SJSA1 (cell line): ENCODE measurements around the gene PIP4K2A. TPM values are rescaled to one million over a fixed set of nuclear protein-coding genes. Genes with fewer than 3 reads are reported as not detected.
A peak's percentile ranks its signal among the peaks of the same experiment; 100 is the strongest.

Source experiments
- DNase-seq, 2 experiments: peaks; one replicate each; pipeline ENCODE4 v3.0.0-alpha.2; 2015 to 2020; ENCODE audit warnings: low spot score in 2 of 2, low read depth in 1 of 2
- H3K27ac ChIP-seq: fragments of 250-450 bp; sonication (Bioruptor Pico); 2 replicates; pipeline ENCODE4 v1.5.1; 2020; ENCODE audit warnings: mild to moderate bottlenecking, moderate library complexity
- H3K27me3 ChIP-seq: fragments of 250-450 bp; sonication (Bioruptor Pico); replicated peaks from 2 replicates; pipeline ENCODE4 v1.5.1; 2020; ENCODE audit warnings: mild to moderate bottlenecking, moderate library complexity
- H3K36me3 ChIP-seq: fragments of 250-450 bp; sonication (Bioruptor Pico); 2 replicates; pipeline ENCODE4 v1.5.1; 2020; ENCODE audit warnings: mild to moderate bottlenecking
- H3K4me1 ChIP-seq: fragments of 250-450 bp; sonication (Bioruptor Pico); replicated peaks from 2 replicates; pipeline ENCODE4 v1.6.1; 2021; ENCODE audit warnings: mild to moderate bottlenecking
- H3K4me3 ChIP-seq: fragments of 250-450 bp; sonication (Bioruptor Pico); 2 replicates; pipeline ENCODE4 v1.5.1; 2020; ENCODE audit warnings: mild to moderate bottlenecking
- H3K9me3 ChIP-seq: fragments of 250-450 bp; sonication (Bioruptor Pico); replicated peaks from 2 replicates; pipeline ENCODE4 v1.5.1; 2020; ENCODE audit warnings: mild to moderate bottlenecking
- total RNA-seq: library from RNA; depleted of rRNA; stranded (reverse); fragments of >200 nt; shearing (Covaris generic); gene quantifications from 2 replicates; pipeline ENCODE4 v1.2.3, GENCODE V29; 2014

PIP4K2A gene
- total RNA-seq, 1 experiment from 2014 or later, result 51.7 TPM

DNA sequence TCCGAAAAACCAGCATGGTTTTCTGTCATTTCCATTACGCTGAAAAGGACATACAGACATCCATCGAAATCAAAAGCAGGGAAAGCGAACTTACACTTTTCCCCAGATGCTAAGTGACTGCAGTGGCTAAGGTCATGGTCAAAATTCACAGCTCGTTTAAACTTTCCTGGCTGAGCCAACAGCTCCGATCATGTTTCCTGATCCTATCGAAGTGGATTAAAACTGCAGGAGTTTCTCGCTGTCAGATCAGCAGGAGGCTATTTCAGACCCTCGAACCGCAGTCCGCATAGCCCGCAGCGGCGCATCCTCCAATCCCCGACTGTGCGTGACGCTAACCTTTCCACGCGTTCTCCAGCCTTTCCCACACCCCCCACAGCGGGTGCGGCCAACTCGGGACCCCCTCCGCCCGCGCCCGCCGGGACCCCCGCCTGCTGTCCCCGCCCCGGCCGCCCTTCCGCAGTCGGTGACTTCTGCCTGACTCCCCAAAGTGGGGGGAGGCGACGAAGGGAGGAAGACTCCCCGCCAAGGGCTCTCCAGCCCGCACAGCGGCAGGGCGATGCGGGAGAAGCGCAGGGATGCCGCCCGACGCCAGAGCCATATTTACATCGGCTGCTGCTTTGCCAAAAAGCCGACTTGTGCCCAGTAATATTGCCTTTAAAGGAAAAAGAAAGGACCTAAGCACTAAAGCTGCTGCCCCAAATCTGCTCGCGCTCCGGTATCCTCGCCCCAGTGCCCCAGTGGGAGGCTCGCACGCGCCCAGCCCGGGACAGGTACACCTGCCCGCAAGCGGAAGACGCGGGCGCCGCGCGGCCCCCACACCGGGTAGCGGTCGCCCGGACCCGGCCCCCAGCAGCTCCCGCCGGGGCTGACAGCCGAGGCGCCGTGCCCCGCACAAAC is 1.2 kb downstream of the PIP4K2A start:
- Histone ChIP-seq H3K27me3 (no peaks in the 10 kb centered on the region), H3K27ac (peak overlapping the region; percentile 71), H3K36me3 (peaks cover 9% of the 10 kb centered on the region), H3K4me3 (peak overlapping the region; percentile 95), H3K9me3 (0 out of 2 replicates have a peak, but pooled peaks cover 6% of the 10 kb centered on the region), H3K4me1 (peaks cover 27% of the 10 kb centered on the region)
- peak in 1 of 2 experiments; percentile 48 for DNase-seq

DNA sequence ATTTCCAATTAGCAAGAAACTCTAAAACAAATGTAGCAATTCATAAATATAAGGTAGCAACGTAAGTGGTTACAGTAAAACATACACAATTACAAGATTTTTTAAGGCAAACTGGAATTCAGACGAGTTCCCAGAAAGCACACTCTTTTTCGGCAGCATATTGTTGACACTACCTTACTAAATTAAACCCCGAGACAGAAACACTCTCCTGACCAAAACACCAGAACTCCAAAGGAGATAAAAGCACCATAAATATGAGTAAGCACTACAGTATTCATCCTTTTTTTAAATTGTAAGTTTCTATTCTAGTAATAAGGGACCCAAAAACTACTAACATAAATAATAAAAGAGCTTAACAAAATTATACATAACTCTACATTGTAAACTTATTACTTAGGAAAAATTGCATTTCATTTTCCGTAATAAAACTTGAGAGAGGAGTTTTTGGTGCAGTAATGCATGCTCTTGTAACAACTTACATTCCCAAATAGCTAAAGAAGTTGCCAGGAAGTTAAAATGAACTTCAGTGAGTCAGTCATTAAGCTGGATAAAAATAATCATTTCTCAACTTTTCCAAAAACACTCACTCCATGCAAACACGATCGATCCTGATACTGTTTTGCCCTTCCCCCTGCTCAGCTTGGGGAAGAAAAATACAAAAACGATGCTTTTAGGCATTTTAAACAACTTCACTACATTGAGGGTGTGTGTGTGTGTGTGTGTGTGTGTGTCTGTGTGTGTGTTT is 2.0 kb downstream of the PIP4K2A start:
- Histone ChIP-seq H3K27me3 (no peaks in the 10 kb centered on the region), H3K9me3 (0 out of 2 replicates have a peak, but pooled peaks cover 6% of the 10 kb centered on the region), H3K27ac (peak overlapping the region; percentile 71; the same call in 1 of the 2 replicates), H3K4me3 (peak overlapping the region; percentile 95), H3K36me3 (peaks cover 9% of the 10 kb centered on the region), H3K4me1 (peaks cover 27% of the 10 kb centered on the region)
- peak in 1 of 2 experiments; percentile 55 for DNase-seq

DNA sequence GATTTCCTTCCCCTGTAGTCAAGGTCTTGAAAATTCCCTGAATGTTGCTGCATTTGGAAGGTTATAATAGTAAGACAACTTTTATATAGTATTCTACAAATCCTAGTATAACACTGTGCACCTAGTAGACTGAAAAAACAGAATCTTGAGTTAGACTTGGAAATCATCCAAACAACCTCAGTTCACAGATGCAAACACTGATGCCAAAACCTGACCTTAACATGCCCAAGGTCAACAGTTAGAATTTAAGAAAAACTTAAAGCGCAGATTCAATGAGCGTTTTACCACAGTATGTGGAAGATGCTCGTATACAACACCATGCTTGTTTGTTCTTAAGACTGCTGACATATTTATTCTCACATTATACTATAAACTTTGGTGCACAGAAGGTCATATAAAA is 3.0 kb downstream of the PIP4K2A start:
- no peak overlapping the region for H3K4me3 ChIP-seq
- H3K36me3 ChIP-seq, result peaks cover 9% of the 10 kb centered on the region
- no peak for DNase-seq

DNA sequence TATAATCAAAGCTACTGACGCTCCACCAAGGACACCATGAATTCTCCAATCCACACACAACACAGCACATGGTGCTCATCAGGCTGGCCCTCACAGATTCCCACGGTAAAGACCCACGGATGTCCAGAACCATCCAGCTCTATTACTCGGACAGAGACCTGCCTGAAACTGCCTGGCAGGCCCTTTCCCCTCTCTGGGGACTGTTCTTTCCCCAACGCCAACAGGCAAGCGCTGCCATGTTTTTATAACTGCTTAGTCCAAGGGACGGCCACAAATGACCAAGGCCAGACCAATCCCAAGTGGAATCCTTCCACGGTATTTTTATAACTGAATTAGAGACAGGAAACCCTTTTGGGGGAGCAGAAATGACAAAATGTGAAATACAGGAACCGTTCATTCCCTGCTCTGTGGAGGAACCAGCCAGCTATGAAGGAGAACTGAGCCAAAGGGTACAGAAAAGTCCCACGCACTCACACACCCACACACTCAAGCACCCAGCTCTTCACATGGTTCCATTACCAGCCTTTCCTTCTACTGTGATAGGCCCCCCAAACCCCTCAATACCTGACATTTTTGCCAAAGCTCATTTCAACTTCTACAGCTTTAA is 4.1 kb downstream of the PIP4K2A start:
- DNase-seq, result no peak
- H3K4me3 ChIP-seq, result no peak overlapping the region
- peaks cover 9% of the 10 kb centered on the region for H3K36me3 ChIP-seq
- no peaks in the 10 kb centered on the region for H3K27me3 ChIP-seq
- 0 out of 2 replicates have a peak, but pooled peaks cover 6% of the 10 kb centered on the region for H3K9me3 ChIP-seq
- H3K27ac ChIP-seq, result no peak overlapping the region
- H3K4me1 ChIP-seq, result peaks cover 27% of the 10 kb centered on the region

More for the DNA sequence above, 3.0 kb downstream of the PIP4K2A start:
- H3K4me1 ChIP-seq, result peaks cover 27% of the 10 kb centered on the region
- H3K9me3 ChIP-seq, result 0 out of 2 replicates have a peak, but pooled peaks cover 6% of the 10 kb centered on the region
- no peaks in the 10 kb centered on the region for H3K27me3 ChIP-seq
- H3K27ac ChIP-seq, result no peak overlapping the region

DNA sequence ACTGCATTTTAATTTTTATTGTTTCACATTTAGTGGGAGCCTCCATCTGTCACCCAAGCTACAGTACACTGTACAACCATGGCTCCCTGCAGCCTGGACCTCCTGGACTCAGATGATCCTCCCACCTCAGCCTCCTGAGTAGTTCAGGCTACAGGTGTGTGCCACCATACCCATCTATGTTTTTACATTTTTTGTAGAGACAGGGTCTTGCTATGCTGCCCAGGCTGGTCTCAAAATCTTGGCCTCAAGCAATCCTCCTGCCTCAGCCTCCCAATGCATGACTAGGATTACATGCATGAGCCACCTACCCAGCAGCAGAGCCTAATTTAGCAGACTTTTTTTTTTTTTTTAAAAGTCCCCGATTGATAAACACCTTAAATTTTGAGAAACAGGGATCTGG is 5.6 kb downstream of the PIP4K2A start:
- no peak overlapping the region for H3K4me3 ChIP-seq
- H3K36me3 ChIP-seq, result peaks cover 4% of the 10 kb centered on the region
- no peaks in the 10 kb centered on the region for H3K27me3 ChIP-seq
- H3K4me1 ChIP-seq, result peaks cover 20% of the 10 kb centered on the region
- no peak for DNase-seq
- H3K27ac ChIP-seq, result no peak overlapping the region
- H3K9me3 ChIP-seq, result no peaks in the 10 kb centered on the region

DNA sequence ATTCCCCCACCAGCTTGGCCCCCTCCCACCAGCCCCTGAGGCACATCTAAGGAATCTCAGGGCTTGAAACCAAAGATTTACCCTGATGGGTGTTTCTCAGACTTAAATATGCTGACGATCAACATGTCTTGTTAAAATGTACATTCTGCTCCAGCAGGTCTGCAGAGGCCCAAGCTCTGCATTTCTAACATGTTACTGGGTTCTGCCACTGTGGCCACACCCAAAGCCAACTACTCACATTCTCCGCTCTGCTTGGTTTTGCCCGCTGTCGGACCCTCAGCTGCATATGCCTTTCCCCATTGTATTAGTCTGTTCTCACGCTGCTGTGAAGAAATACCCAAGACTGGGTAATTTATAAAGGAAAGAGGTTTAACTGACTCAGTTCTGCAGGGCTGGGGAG is 8.9 kb downstream of the PIP4K2A start:
- no peaks in the 10 kb centered on the region for H3K27me3 ChIP-seq
- no peak for DNase-seq
- H3K36me3 ChIP-seq, result no peaks in the 10 kb centered on the region
- H3K9me3 ChIP-seq, result no peaks in the 10 kb centered on the region
- peaks cover 18% of the 10 kb centered on the region for H3K4me1 ChIP-seq
- H3K27ac ChIP-seq, result no peak overlapping the region
- no peak overlapping the region for H3K4me3 ChIP-seq

DNA sequence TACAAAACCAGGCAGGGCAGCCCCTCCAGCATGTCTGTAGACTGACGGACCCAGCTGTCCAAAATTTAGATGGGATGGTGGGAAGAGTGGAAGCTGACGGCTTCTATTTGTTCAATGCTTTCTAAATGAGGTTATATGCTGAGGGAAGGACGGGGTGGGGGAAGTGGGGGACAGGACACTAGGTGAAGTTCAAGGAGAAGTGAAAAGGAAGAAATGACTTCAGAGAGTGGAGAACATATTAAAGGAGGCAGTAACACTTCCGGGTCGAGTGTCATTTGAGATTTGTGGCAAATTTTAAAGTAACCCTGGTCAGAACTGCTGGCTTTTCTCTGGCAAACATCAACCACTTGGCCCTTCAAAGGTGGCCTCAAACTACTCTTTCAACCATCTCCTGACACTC is 9.4 kb downstream of the PIP4K2A start:
- Histone ChIP-seq H3K27ac (no peak overlapping the region), H3K9me3 (no peaks in the 10 kb centered on the region), H3K36me3 (no peaks in the 10 kb centered on the region), H3K27me3 (no peaks in the 10 kb centered on the region), H3K4me3 (no peak overlapping the region), H3K4me1 (peaks cover 18% of the 10 kb centered on the region)
- no peak for DNase-seq

DNA sequence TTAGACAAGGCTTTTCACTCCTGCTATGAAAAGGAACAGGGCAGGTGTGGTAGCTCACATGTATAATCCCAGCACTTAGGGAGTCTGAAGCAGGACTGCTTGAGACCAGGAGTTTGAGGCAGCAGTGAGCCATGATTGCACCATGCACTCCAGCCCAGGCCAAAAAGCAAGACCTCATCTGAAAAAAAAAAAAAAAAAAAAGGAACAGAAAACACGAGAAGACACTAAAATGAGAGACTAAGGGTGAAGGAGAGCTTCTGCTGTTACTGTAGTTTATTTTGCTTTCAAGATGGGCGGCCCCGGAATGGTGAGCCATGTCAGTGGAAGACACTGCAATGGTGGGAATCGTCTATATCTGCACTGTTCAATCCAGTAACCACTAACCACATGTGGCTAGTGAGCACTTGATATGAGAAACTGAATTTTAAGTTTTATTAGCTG is 9.9 kb downstream of the PIP4K2A start:
- DNase-seq, result no peak
- Histone ChIP-seq H3K27ac (no peak overlapping the region), H3K4me1 (peaks cover 18% of the 10 kb centered on the region), H3K36me3 (no peaks in the 10 kb centered on the region), H3K9me3 (no peaks in the 10 kb centered on the region), H3K4me3 (no peak overlapping the region), H3K27me3 (no peaks in the 10 kb centered on the region)

DNA sequence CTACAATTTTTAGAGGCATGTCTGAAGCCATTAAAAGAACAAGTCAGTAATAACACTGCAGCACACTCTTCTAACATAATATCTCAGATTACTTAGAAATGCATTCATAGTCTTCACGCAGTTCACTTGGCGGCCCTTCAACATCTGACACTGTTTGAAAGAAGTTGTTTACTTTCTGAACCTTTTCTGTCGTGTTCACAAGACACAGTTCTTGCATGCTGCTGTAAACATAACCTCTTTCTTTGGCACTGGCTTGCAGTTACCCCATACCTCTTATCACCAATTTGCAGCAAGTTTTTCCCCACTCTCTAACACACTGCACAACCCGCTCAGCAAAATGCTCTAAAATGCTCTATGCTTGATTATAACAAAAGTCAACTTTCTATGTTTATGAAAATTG is 12.0 kb downstream of the PIP4K2A start:
- Histone ChIP-seq H3K36me3 (no peaks in the 10 kb centered on the region), H3K4me1 (peaks cover 18% of the 10 kb centered on the region), H3K9me3 (no peaks in the 10 kb centered on the region), H3K27ac (no peak overlapping the region), H3K4me3 (no peak overlapping the region), H3K27me3 (no peaks in the 10 kb centered on the region)
- peak in 1 of 2 experiments; percentile 7 for DNase-seq

DNA sequence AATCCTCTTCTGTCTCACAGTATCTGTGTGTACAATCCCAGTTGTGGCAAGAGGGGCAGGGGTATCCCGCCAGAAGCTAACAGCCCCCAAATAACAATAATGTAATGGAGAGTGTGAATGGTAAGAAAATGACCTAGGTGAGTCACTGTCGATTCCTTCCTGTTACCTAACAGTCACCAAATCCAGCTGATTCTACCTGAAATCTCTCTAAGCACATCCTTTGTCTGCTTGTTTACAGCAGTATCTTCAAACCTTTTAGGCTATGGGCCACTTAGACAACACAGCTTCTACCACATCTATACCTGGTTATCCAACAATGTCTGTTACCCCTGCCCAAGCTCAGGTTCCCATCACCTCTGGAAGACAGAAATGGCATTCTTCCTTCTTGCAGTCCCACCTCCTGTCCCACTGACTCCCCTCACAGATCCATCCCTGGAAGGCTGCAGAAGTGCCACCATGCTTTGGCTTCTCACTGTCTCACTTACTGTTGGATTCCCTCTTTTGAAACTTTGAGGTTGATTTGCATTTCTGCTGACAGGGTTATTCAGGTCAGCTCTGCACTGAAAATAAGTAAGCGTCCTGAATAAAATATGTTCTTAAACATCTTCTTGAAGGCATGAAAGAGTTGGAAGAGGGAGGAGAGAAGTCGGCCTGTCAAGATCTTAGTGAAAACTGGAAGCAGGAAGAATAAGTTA is 13.1 kb downstream of the PIP4K2A start:
- Histone ChIP-seq H3K27me3 (no peaks in the 10 kb centered on the region), H3K36me3 (no peaks in the 10 kb centered on the region)
- no peak for DNase-seq

DNA sequence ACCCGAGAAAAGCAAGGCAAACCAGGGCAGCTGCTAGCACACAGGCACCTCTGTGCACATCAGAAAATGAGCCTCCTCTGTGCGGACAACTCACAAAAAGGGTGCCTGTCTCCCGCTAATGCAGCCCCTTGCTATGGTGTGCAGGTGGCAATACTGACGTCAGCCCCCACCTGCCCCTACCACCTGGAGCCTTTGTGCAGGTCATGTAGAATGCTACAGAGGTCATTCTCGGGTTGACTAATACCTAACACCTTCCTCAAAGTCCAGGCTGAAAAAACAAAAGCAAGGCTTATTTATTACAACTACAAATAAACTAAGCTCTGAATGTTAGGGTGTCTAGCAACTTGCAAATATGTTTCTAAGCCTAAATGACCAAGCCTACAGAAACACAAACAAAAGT is 13.9 kb downstream of the PIP4K2A start:
- no peak for DNase-seq
- H3K27ac ChIP-seq, result no peak overlapping the region
- H3K36me3 ChIP-seq, result no peaks in the 10 kb centered on the region
- H3K4me1 ChIP-seq, result peaks cover 18% of the 10 kb centered on the region
- H3K9me3 ChIP-seq, result no peaks in the 10 kb centered on the region
- H3K4me3 ChIP-seq, result no peak overlapping the region
- no peaks in the 10 kb centered on the region for H3K27me3 ChIP-seq

More for the DNA sequence above, 13.1 kb downstream of the PIP4K2A start:
- Histone ChIP-seq H3K4me1 (peaks cover 18% of the 10 kb centered on the region), H3K27ac (no peak overlapping the region), H3K4me3 (no peak overlapping the region), H3K9me3 (no peaks in the 10 kb centered on the region)

DNA sequence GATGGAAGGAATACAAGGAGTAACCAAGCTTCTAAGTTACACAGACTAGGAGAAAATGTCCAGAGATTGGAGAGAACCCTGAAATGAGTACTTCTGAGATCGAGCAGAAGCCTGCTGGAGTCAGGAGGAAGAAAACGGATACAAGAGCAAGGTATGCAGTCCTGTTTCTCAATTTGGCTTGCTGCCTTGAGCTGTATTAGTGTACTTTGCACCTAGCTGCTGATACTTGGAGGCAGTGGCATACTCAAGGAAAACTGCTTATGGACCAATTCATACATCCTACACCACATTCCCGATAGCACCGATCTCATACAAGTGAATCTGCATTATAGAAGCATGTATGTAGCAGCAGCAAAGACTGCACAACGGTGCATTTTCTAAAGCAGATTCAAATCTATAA is 14.4 kb downstream of the PIP4K2A start:
- Histone ChIP-seq H3K9me3 (no peaks in the 10 kb centered on the region), H3K4me1 (peaks cover 18% of the 10 kb centered on the region), H3K27me3 (no peaks in the 10 kb centered on the region), H3K4me3 (no peak overlapping the region), H3K36me3 (no peaks in the 10 kb centered on the region), H3K27ac (no peak overlapping the region)
- no peak for DNase-seq

DNA sequence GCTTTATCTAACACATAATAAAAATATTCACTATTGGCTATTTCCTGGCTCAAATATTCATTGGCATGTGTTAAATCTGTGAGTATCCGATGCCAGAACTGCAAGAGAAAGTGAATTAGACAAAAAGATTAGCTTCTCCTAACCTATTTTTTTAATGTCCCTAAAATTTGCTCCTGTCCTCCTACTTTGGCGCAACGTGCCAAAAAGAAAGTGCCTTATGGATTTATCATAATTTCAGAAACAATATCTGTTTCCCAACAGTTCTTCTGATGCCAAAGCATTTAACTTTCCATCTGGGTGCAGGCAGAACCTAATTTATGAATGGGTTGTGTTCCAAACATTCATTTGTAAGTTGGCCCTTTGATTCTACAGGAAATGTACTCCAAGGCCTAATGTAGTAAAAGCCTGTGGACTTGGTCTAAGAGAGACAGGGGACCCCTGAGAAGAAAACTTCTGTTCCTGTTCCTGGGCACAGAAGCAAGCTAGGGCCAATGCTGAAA is 15.4 kb downstream of the PIP4K2A start:
- Histone ChIP-seq H3K9me3 (no peaks in the 10 kb centered on the region), H3K27ac (no peak overlapping the region), H3K4me1 (peaks cover 18% of the 10 kb centered on the region), H3K27me3 (no peaks in the 10 kb centered on the region), H3K36me3 (no peaks in the 10 kb centered on the region), H3K4me3 (no peak overlapping the region)
- DNase-seq, result no peak
